GM21526 (cell line): ENCODE results near the gene BLID.

ENCODE experiments used
- ATAC-seq: cut with Tn5 transposase; IDR thresholded peaks from one replicate; pipeline ENCODE4 v1.9.1; 2021; ENCODE audit warnings: moderate library complexity; ENCODE audit not compliant: unreplicated experiment, low FRiP score

The BLID gene, protein sequence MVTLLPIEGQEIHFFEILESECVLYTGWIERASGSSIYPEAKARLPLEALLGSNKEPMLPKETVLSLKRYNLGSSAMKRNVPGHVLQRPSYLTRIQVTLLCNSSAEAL

DNA sequence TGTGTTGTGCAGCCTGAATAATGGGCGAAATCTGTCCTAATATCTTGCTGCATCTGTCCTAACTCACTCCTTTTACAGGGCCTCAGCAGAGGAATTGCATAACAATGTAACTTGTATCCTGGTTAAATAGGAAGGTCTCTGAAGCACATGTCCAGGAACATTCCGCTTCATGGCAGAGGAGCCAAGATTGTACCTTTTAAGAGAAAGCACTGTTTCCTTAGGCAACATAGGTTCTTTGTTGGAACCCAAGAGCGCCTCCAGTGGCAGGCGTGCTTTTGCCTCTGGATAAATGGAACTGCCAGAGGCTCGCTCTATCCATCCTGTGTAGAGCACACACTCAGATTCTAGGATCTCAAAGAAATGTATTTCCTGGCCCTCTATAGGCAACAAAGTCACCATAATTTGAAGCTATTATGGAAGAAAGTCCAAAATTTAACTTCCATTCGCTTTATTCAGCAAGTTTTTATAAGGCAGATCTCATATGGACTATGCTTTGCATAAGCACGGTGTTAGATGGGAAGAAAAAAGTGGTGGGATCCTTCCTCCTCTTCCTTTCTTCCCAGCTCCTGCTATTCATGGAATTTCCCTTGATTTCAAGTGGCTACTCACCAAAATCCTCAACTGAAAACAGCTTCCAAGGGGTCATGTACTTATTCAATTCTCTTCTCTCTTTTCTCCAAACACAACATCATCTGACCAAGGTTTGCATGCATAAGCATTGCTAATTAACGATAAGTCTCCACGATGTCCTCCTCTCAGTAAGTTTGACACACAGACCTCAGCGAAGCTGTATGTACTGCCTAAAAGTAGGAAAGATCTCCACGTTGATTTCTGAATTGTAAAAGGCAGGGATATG lies at the start of gene BLID:
Gene BLID (minus strand): TSS at position 692 of the 856 bp plus-strand sequence. CDS start 293 bp downstream, at position 399.
- no peak for ATAC-seq

DNA sequence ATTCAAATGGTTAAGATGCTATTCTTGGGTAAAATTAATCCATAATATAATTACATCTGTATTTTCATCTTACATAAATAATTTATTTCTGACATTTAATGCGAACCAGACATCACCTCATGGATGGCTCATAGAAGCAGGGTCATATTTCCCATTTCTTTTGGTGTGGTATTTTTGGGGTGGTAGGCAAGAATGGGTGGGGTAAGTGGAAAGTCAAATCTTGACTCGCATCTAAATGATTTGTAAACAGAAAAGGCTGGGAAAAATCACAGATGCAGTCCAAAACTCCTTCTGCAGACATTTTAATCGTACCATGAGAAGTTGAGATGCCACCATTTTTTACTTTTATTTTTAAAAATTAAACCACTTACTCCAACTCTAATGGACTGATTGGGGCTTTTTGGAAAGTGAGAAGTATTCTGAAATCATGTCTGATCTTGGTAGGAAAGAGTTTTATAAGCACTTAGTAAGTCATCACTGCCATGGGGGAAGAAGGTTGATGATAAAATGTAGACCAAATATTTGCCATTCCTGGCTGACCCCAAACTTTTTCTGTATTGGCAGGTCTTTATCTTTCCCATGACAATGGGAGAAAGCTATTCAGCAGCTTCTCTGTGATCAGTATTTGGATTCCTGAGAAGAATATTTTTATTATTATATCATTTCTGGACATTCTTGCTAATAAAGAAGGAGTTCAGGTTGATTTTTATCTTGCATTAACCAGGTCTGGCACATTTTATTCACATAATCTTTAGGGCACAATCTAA lies 47.2 kb upstream of the BLID start:
- ATAC-seq: no peak

DNA sequence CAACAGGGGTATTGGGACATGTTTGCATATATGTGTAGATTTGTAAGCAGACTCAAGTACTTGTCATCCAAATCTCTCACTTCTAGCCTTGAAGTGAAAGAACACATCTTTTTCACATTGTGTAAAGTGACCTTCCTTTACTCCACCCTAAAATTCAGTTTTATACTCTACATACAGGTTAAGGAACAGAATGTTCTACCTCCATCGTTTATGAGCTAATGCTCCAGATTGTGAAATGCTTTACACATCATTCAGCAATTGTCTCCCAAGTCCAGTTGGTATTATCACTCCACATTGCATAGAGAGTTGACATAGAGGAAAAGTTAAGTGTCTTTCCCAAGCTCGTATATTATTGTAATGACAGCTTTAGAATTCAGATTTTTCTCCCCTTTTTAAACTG lies 46.1 kb upstream of the BLID start:
- ATAC-seq: no peak

DNA sequence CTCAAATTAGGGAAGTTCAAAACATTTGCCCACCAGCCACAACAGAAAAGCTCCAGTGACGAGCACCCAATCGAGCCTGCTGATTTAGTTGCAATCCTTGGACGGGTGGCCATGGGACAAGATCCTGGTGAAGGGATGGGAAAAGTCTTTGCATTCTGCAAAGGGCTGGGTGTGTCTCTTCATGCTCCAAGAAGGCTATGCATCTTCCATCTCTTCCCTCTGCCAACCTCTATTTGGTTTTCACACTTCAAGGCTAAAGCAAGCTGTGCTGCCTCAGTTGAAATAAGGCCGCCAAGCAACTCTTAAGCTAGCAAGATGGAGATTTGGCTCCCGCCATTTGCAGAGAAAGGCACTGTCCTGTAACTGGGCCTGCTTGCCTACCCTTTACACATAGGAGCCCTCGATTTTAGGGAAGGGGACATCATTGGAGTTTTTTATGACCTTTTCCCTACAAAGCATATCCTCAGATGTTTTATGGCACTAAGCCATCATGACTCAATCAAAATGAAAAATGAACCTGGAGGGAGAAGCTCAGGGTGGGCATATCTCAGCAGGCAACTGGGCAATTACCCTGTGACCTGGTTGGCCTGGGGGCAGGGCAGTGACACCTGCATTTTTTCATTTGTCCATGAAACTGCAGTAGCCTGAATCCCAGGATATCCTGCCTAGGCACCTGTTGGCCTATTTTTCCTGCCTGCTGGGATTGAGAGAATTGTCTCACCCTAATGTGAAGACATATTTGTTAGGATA lies 45.0 kb upstream of the BLID start:
- ATAC-seq: no peak

DNA sequence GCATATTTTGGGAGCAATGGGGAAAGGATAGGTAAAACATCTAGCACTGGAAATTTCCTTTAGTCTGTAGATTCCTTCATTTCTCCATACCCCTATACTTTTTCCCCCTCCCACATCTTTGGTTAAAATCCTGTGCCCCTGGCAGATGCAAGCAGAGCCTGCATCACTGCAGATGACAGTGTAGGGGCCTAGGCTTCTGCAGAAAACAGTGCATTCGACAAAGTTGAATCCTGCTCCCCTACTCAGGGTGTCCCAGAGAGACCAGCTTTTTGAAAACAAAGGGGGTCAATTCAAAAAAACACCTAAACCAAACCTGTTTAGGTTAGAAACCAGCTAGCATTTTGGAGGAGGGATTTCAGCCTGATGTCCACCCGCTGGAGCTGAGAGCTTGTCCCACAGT lies 43.8 kb upstream of the BLID start:
- ATAC-seq: no peak

DNA sequence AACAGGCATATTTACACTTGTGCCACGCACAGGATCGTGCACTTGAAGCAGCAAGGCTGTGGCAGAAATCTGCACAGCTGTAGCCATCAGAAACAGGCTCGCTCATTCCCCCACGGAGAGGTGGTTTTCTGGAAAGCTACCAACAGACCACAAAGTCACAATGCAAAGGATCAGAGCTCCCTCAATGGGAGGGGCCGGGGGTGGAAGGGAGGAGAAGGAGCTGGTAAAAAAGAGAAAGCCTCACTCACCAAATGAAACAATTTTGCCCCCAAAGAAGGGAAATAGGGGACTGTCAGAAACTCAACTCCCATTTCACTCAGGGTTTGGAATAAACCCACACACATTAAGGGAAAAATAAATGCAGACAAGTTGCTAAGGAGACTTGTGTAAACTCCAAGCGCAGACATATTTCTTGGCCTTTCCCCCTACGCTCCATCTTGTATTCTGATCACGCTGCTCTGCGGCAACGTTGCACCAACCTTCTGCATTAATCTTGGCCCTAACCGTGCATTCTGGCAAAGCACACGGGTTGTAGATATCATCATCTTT lies 43.2 kb upstream of the BLID start:
- no peak for ATAC-seq

DNA sequence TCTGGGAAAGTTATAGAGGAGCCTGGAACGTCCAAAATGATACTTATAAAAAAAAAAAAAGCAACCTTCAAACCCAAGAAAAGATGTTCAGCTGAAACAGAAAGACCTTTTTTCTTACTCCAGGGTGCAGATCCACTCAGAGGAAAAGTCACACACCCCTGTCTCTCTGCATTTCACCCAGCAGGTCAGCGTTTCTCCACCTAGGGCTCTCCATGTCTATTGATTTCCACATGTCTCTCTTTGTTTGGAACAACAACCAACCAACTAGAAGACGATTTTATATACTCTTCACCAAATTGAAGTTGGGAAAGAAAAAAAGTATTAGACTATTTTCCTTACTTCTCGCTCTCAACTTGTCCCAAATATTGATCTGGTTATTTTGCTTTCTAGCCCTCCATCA lies 42.2 kb upstream of the BLID start:
- no peak for ATAC-seq

DNA sequence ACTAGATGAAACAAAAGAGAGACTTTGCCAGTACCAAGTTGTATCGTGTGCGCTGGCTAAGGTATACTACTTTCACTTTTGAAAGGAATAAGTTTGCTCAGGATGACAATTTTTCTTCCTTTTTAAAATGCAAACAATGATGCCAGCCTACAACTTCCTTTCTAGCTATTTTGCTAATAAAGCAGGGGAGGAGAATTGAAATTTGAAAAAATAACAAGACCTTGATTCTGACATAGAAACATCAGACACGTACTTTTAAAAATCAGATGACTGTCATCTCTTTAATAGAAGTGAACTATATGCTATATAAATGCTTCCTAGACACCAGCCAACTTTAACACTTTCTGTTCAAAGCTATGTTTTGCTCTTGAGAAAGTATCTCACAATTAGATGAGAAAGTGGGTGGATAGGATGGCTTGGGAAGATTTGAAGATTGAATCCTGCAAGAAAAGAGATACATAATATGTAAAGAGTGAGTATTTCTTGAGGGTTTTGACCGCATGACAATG lies 41.7 kb upstream of the BLID start:
- ATAC-seq: no peak

DNA sequence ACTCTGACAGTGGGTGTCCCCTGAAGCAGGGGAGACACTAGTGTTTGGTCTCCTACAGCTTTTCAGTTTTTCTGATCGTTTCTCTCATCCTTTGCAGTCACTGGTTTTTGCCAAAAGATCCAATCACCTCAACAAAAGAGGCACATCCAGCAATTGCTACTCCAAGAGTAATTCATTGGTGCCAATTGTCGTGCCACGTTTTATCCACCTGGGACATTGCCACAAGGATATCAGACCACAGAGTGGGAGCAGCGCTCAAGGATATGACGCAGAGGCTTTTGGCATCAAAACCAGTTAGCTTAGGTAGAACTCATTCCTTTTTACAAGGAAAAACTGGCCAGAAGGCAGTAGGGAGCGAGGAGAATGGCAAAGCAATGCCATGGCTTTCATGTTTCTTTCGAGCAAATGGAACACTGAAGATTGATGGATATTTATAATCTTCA lies 40.9 kb upstream of the BLID start:
- ATAC-seq: no peak

DNA sequence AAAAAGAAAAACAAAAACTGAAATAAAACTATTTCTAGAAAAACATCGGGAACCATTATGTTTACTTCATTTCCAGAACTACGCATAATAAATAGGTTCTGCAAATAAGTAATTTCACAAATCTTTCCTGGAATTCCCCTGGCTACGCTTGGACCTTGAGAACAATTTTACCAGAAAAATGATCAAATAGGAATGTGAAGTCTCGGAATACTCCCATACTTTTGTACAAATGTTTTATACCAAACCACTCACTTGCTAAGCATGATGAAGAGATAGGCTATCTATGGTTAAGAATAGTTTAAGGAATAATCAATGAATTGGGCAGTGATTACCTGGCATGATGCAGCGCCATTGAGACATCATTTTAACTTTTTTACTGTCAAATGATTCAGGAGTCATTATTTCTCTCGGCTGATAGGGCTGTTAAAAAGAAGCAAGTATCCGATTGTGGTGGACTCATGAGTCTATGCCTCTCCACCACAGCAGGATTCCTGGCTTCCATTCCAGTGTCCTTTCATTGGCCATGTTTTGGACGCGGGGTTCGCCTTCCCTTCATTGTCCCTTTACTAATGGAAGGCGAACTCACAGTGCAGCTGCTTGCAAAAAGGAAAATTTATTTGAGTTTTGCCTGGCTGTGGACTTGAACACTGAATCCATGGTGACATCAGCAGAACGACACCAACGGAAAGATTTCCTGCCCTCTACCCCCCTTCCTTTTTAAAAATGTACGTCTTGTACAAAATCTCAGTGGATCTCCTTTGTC lies 39.9 kb upstream of the BLID start:
- ATAC-seq: no peak

DNA sequence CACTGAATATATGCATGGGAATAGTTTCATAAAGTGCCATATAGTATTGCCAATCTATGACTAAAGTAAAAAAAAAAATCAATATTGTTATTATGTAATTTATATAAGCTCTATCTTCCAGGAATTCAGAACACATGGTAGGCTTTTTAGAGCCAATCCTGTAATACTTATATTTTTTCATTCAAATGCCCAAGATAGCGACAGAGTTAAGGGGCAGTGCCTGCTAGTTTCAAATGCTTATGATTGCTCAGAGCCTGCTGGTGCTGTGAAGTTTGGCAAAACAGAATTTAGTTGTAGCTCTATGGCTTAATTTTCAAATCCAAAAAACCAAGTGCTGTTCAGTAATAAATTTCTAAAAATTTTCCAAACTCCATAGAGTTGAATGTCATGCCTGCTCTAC lies 39.0 kb upstream of the BLID start:
- ATAC-seq: no peak

DNA sequence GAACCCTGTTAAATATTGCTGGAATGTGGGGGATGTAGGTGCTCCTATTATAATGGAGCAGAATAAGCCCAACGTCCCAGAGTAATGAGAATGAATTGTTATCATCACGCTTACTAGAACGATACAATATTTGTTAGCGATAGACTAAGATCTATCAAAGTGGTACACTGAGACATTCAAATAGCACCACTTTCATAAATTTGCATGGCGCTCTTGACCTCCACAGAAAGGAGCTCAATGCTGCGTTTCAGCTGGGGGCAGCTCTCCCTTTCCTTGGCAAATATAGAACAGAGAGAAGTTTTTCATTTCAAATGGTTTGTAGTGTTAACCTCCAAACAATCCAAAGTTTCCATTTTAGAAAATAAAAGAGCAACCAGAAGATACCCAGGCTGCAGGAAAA lies 38.2 kb upstream of the BLID start:
- ATAC-seq: no peak

DNA sequence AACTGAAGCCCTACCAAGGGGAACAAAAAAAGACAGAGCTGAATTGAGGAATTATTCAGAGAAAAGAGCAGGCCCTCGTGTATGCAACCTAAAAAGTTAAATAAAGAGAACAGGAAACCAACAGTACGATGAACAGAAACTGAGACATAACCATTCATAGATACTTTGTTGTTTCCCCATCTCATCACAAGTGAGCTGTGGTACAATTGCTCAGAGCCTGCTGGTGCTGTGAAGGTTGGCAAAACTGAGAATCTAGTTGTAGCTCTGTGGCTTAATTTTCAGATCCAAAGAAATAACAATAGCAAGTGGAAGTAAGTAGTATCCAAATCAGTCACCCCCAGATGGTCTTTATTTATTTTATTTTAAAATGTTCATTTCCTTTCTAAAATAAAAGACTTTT lies 37.7 kb upstream of the BLID start:
- peak; percentile 43 for ATAC-seq

DNA sequence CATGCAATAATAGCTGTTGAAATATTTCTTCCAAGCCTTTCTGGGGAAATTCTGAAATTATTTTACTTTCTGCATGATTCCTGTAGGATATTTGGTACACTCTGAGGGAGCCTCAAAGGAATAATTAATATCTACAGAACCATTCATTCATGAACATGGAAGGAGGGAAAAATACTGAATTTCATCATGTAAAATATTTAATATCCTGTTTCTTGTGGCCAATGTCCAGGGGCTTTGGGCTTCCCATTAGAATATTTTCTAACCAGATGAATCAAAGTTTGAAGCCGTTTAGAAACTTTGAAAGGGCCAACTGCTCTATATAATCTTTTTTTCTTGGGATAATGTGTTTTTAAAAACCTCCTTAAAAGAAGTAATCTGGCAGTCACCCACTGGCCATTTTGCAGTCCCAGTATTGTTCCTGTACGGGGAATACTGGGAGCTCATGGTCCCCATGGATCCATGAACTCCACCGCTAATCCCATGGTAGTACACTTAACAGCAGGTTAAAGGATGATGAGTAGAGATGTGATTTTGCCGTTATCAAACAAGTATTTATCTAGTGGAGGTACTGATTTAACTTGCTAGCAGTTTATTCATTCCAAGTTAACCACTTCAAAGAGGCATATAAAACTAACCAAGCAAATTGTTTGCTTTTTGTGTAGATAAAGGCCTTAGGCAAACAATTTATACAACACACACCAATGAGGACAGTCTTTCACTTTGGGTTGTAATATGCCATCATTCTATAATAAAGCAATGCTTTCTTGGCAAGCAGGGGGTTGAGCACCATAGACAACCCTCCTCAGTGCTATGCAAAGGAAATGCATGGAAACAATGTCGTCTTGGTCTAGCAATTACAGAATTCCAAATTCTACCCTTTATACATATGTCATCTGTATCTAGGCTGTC lies 34.5 kb upstream of the BLID start:
- ATAC-seq: no peak

DNA sequence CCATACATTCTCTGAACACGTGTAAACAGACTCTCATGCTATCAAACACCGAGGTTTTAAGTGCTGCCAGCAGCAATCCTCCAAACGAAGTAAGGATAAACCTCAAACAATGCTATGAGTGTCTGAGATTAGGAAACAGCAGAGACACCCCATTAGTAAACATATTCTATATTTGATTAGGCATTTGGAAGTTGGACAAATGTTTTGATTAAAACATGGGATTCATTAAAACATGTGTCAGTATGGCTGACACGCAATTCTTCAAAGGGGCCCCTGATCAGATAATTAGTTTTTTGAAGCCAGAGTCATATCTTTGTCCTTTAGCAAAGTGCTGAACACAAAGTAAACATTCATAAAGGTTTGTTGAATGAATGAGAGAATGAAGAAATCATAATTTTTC lies 33.2 kb upstream of the BLID start:
- ATAC-seq: no peak

DNA sequence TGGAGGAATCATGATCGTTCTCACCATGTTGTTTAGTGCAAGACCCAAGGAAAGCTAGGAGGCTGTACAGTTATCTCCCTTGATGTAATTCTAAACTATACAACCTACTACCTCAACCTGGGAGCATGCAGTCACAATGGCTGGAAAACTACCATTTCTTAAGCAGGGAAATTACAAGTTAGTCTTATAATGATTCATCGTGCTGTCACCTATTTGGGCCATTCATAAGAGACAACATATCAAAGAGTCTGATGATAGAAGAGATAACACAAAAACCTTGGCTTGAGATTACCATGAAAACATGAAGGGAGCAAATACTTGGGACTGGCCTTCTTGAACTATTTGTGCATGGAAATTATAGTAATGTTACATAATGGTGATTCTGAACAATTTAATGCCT lies 30.5 kb upstream of the BLID start:
- ATAC-seq: no peak

DNA sequence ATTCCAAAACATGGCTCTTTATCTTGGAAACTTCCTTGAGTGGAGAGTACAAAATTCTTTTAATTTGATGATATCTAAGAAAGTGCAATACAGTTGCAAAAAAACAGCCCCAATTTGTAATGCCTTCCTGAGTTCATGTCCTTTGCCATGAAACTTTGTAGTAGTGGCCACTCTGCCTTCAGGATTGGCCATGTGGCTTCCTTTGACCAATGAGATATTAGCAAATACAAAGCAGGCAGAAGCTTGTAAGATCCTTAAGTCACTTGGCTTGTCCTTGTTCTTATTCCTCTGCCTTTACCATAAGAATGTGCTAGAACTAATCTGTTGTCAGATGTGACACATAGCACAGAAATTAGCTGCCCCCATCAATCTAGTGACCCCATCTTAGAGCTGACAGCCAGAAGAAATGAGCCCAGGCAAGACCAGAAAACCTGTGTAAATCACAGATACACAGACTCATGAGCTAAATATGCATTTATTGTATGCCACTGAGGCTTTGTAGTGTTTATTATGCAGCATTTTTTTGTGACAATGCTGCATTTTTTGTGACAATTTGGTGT lies 29.8 kb upstream of the BLID start:
- no peak for ATAC-seq

DNA sequence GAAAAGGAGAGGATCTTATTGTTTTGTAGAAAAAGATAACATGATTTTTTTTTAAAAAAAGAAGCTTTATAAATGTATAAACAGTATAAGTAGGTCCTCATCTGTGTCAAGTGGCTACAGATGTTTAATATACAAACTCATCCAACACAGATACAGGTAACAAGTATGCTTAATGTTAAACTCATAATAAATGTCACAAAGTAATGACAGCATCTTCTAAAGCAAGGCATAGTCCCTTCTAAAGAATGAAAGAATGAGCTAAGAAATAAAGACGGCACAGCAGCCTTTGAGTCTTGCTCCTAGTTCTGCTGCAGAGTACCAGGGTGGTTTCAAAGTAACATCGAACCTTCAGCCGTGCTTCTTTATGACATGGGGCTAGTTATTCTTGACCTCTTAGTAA lies 28.7 kb upstream of the BLID start:
- ATAC-seq: no peak
